Type B pancreatic cell (in vitro differentiated cells): Measurements from ENCODE around the gene RNFT2. TPM values are rescaled to one million over a fixed set of nuclear protein-coding genes. Genes with fewer than 3 reads are reported as not detected.
"Not testable (repeated sequence)": the region's sequence is repeated elsewhere in the genome, so short reads cannot be mapped to it uniquely, and the experiment has no call there.

Source experiments
- DNase-seq: peaks from one replicate; pipeline ENCODE4 v3.0.0; 2021; ENCODE audit warnings: mixed read lengths; ENCODE audit not compliant: unreplicated experiment; ENCODE audit errors: extremely low spot score
- H3K27ac Mint-ChIP-seq: 2 replicates; pipeline ENCODE4 v1.8.0; 2021; ENCODE audit warnings: mild to moderate bottlenecking, mixed read lengths
- H3K27me3 Mint-ChIP-seq: 2 replicates; pipeline ENCODE4 v1.8.0; 2021; ENCODE audit warnings: mixed read lengths
- H3K36me3 Mint-ChIP-seq: 2 replicates; pipeline ENCODE4 v1.8.0; 2021; ENCODE audit warnings: mixed read lengths
- H3K4me1 Mint-ChIP-seq: one replicate; pipeline ENCODE4 v1.8.0; 2021; ENCODE audit warnings: mixed read lengths; ENCODE audit not compliant: unreplicated experiment
- H3K4me3 Mint-ChIP-seq: 2 replicates; pipeline ENCODE4 v1.8.0; 2021; ENCODE audit warnings: mild to moderate bottlenecking, mixed read lengths
- H3K9me3 Mint-ChIP-seq: 2 replicates; pipeline ENCODE4 v1.8.0; 2021; ENCODE audit warnings: mixed read lengths
- total RNA-seq: library from RNA; stranded (reverse); gene quantifications from 2 replicates; pipeline ENCODE4 v1.2.1, GENCODE V29; 2021; ENCODE audit warnings: low replicate concordance
- TF ChIP-seq, protein P1 (sequence below): fragments of 200-600 bp; sonication (generic); conservative IDR thresholded peaks from 2 replicates; pipeline ENCODE4 v1.5.0; 2021; ENCODE audit warnings: antibody characterized with exemption, mild to moderate bottlenecking

Gene RNFT2
- total RNA-seq, 1 donor from 2014 or later = 25.0 TPM

GRCh38 chr12:116780942-116781341 is 42.8 kb downstream of the RNFT2 start:
- no peak overlapping the region for H3K4me3 Mint-ChIP-seq
- H3K27ac Mint-ChIP-seq = no peak overlapping the region
- TF ChIP-seq, protein P1, sequence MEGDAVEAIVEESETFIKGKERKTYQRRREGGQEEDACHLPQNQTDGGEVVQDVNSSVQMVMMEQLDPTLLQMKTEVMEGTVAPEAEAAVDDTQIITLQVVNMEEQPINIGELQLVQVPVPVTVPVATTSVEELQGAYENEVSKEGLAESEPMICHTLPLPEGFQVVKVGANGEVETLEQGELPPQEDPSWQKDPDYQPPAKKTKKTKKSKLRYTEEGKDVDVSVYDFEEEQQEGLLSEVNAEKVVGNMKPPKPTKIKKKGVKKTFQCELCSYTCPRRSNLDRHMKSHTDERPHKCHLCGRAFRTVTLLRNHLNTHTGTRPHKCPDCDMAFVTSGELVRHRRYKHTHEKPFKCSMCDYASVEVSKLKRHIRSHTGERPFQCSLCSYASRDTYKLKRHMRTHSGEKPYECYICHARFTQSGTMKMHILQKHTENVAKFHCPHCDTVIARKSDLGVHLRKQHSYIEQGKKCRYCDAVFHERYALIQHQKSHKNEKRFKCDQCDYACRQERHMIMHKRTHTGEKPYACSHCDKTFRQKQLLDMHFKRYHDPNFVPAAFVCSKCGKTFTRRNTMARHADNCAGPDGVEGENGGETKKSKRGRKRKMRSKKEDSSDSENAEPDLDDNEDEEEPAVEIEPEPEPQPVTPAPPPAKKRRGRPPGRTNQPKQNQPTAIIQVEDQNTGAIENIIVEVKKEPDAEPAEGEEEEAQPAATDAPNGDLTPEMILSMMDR = no peak
- no peaks in the 10 kb centered on the region for H3K9me3 Mint-ChIP-seq
- peaks cover 13% of the 10 kb centered on the region for H3K36me3 Mint-ChIP-seq
- no peaks in the 10 kb centered on the region for H3K4me1 Mint-ChIP-seq
- no peaks in the 10 kb centered on the region for H3K27me3 Mint-ChIP-seq
- DNase-seq = no peak

GRCh38 chr12:116783525-116784237 is 45.6 kb downstream of the RNFT2 start:
- TF ChIP-seq, protein P1 = no peak
- Mint-ChIP-seq H3K36me3 (peaks cover 21% of the 10 kb centered on the region), H3K4me1 (no peaks in the 10 kb centered on the region), H3K27me3 (no peaks in the 10 kb centered on the region), H3K9me3 (no peaks in the 10 kb centered on the region), H3K4me3 (no peak overlapping the region), H3K27ac (no peak overlapping the region)
- no peak for DNase-seq

DNA sequence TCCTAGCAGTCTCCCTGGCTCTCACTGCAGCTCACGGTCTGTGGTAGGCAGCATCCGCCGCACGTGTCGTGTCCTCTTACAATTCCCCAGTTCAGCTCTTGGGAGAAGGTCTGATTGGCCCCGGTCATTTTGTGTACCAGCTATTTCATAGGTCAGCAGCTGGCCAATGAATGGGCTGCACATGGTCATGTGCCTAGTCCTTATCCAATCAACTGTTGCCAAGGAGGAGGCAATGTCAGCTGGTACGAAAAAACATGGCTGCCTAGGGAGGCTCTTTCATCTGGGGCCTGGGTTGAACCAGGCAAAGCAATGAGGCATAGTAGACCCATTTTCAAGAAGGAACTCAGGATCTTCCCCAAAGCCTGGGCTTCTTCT is 46.1 kb downstream of the RNFT2 start:
- Mint-ChIP-seq H3K27me3 (no peaks in the 10 kb centered on the region), H3K4me1 (no peaks in the 10 kb centered on the region), H3K9me3 (no peaks in the 10 kb centered on the region), H3K27ac (no peak overlapping the region), H3K4me3 (no peak overlapping the region), H3K36me3 (peaks cover 21% of the 10 kb centered on the region)
- DNase-seq = no peak
- TF ChIP-seq, protein P1 = no peak

DNA sequence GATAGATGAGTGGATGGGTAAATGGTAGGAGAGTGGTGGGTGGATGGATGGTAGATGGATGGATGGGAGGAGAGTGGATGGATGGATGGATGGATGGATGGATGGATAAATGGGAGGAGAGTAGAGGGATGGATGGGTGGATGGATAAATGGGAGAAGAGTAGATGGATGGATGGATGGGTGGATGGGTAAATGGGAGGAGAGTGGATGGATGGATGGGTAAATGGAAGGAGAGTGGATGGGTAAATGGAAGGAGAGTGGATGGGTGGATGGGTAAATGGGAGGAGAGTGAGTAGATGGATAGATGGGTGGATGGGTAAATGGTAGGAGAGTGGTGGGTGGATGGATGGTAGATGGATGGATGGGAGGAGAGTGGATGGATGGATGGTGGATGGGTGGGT is 51.4 kb downstream of the RNFT2 start:
- H3K4me3 Mint-ChIP-seq, H3K4me1 Mint-ChIP-seq, H3K27me3 Mint-ChIP-seq, H3K27ac Mint-ChIP-seq, DNase-seq, H3K9me3 Mint-ChIP-seq: not testable (repeated sequence)
- H3K36me3 Mint-ChIP-seq = peaks cover 16% of the 10 kb centered on the region

- H3K36me3 Mint-ChIP-seq = peaks cover 11% of the 10 kb centered on the region
- no peak overlapping the region for H3K4me3 Mint-ChIP-seq
- H3K4me1 Mint-ChIP-seq = no peaks in the 10 kb centered on the region
- H3K9me3 Mint-ChIP-seq = no peaks in the 10 kb centered on the region
- TF ChIP-seq, protein P1 = no peak
- no peaks in the 10 kb centered on the region for H3K27me3 Mint-ChIP-seq
- no peak for DNase-seq
- H3K27ac Mint-ChIP-seq = no peak overlapping the region
These were observed 52.0 kb downstream of the RNFT2 start for GRCh38 chr12:116790066-116790465.

GRCh38 chr12:116792403-116792802 is 54.3 kb downstream of the RNFT2 start:
- H3K4me3 Mint-ChIP-seq = no peak overlapping the region
- H3K9me3 Mint-ChIP-seq = no peaks in the 10 kb centered on the region
- H3K4me1 Mint-ChIP-seq = no peaks in the 10 kb centered on the region
- DNase-seq = no peak
- H3K36me3 Mint-ChIP-seq = peaks cover 3% of the 10 kb centered on the region
- no peaks in the 10 kb centered on the region for H3K27me3 Mint-ChIP-seq
- TF ChIP-seq, protein P1 = no peak
- no peak overlapping the region for H3K27ac Mint-ChIP-seq
